Ovary (tissue), 9 donors: ENCODE results near the gene RNF144B. TPM values are rescaled to one million over a fixed set of nuclear protein-coding genes. Genes with fewer than 3 reads are reported as not detected.

Experiments used
- DNase-seq, 5 donors: peaks; one replicate each; pipeline ENCODE4 v3.0.0-alpha.2; 2019 to 2020
- H3K27ac ChIP-seq, 2 donors: fragments of 200-600 bp; one replicate each; pipeline versions ENCODE4 v1.5.1 to v1.8.0; 2019 to 2022
- H3K27me3 ChIP-seq: fragments of 200-600 bp; one replicate; pipeline ENCODE4 v1.8.0; 2022
- H3K36me3 ChIP-seq: fragments of 200-600 bp; sonication (generic); one replicate; pipeline ENCODE4 v1.5.1; 2019
- H3K4me1 ChIP-seq: one replicate; pipeline ENCODE4 v1.8.1; 2013; ENCODE audit warnings: mild to moderate bottlenecking, moderate library complexity; ENCODE audit not compliant: insufficient read depth
- H3K4me3 ChIP-seq: fragments of 200-600 bp; sonication (generic); one replicate; pipeline ENCODE4 v1.5.1; 2017
- H3K9me3 ChIP-seq, 2 donors: fragments of 200-600 bp in 1 of 2; sonication (generic) in 1 of 2; one replicate each; pipeline versions ENCODE4 v1.5.1 to v1.8.1; 2013 to 2019; ENCODE audit warnings: mild to moderate bottlenecking in 1 of 2, moderate library complexity in 1 of 2
- EP300 ChIP-seq: sonication (generic); formaldehyde crosslinking; IDR thresholded peaks from one replicate; pipeline ENCODE4 v1.6.1; 2017; ENCODE audit warnings: antibody characterized with exemption
- POLR2A ChIP-seq: fragments of 450-650 bp; IDR thresholded peaks from one replicate; pipeline ENCODE4 v1.6.1; 2017; ENCODE audit warnings: antibody characterized with exemption, mild to moderate bottlenecking, moderate library complexity
- WGBS, 3 donors: extraction: QIAGEN DNeasy Blood & Tissue Kit in 1 of 3; methylation state at CpG; one replicate each; pipeline versions ENCODE4 v1.1.5 to v1.1.7; 2013 to 2017; 5-methylcytosine and 5-hydroxymethylcytosine counted together
- intact Hi-C, 4 donors: fragments of 100-400 bp; cut with DNase I; formaldehyde crosslinking; loops; one replicate each; pipeline versions ENCODE4 v1.11.0 to v1.15.1; 2022 to 2023
- polyA plus RNA-seq, 2 donors: library from polyadenylated mRNA; stranded (reverse); fragments of 200-250 nt in 1 of 2; fragments of 350-450 nt in 1 of 2; fragmentation: Illumina TruSeq in 1 of 2; extraction: RNeasy Lipid Tissue Mini Kit (QIAGEN cat#74804) in 1 of 2; gene quantifications; one replicate each; pipeline ENCODE4 v1.2.3, GENCODE V29; 2013 to 2014
- total RNA-seq, 7 donors: library from RNA; depleted of rRNA in 2 of 7; stranded (reverse); fragments of >200 nt in 2 of 7; fragmentation: NEBNext Ultra II Directional in 3 of 7; extraction: Animal tissue kit (Norgen Biotek cat#: 25700) in 3 of 7; gene quantifications; one replicate each; pipeline versions ENCODE4 v1.1.0 to v1.2.4, GENCODE V29; 2016 to 2023
- TF ChIP-seq, protein P1 (sequence below), 3 donors: fragments of 450-650 bp in 2 of 3; fragments of 200-600 bp in 1 of 3; IDR thresholded peaks; one replicate each; pipeline versions ENCODE4 v1.5.1 to v1.8.0; 2016 to 2022; ENCODE audit warnings: antibody characterized with exemption in 3 of 3, mild to moderate bottlenecking in 1 of 3
- donor health status: DM: no; HTN: no; CAD: no; lungs with moderate emphysema.
- donor health status: DM: no; HTN: no; CAD: no.
- donor health status: Bipolar disorder and iron deficiency.
- donor health status: DM: yes; HTN: yes; CAD: no.
- donor health status: DM: no; HTN: no; CAD: no.
- donor health status: DM: yes; HTN: yes; CAD: no.

The RNF144B gene
- total and polyA plus RNA-seq, 9 donors, result 2.5 to 18.7 (median 4.0) TPM

- 54 to 76% (median 69%) methylated on average over 2 of the region's 2 CpGs for WGBS, 3 donors
- Histone ChIP-seq H3K27me3 (no peaks in the 10 kb centered on the region), H3K4me1 (no peaks in the 10 kb centered on the region), H3K4me3 (no peak overlapping the region), H3K27ac (no peak overlapping the region), H3K36me3 (no peaks in the 10 kb centered on the region), H3K9me3 (no peaks in the 10 kb centered on the region)
- no peak for TF ChIP-seq EP300
- TF ChIP-seq POLR2A, result no peak
- TF ChIP-seq, protein P1, sequence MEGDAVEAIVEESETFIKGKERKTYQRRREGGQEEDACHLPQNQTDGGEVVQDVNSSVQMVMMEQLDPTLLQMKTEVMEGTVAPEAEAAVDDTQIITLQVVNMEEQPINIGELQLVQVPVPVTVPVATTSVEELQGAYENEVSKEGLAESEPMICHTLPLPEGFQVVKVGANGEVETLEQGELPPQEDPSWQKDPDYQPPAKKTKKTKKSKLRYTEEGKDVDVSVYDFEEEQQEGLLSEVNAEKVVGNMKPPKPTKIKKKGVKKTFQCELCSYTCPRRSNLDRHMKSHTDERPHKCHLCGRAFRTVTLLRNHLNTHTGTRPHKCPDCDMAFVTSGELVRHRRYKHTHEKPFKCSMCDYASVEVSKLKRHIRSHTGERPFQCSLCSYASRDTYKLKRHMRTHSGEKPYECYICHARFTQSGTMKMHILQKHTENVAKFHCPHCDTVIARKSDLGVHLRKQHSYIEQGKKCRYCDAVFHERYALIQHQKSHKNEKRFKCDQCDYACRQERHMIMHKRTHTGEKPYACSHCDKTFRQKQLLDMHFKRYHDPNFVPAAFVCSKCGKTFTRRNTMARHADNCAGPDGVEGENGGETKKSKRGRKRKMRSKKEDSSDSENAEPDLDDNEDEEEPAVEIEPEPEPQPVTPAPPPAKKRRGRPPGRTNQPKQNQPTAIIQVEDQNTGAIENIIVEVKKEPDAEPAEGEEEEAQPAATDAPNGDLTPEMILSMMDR (IDR thresholded peaks at IDR 0.05), result no peak
- no peak for DNase-seq
- intact Hi-C loops, result no loop called here
Observed at GRCh38 chr6:18343741-18344140, 43.4 kb upstream of the RNF144B start.

DNA sequence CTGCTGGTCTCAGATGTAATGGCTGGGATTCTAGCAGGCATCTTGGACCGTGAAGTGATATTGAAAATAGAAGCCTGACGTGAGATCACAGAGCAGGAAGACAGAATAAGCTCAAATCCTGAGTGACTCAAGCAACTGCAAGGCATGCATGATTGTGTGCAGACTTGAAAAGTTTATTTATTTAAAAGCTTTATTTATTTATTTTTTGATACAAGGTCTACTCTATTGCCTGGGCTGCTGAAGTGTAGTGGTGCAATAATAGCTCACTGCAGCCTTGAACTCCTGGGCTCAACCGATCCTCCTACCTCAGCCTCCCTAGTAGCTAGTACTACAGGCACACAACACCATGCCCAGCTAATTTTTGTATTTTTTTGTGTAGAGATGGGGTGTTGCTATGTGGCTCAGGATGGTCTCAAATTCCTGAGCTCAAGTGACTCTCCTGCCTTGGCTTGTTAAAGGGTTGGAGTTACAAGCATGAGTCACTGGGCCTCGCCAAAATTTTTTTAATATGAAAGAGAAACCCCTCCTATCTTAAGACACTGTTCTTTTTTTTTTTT is 40.1 kb upstream of the RNF144B start:
- no peaks in the 10 kb centered on the region for H3K4me1 ChIP-seq
- DNase-seq, result no peak
- WGBS, 3 donors, result 79 to 91% (median 81%) methylated on average over 4 of the region's 4 CpGs
- intact Hi-C loops, result no loop called here
- TF ChIP-seq EP300, result no peak
- no peak for TF ChIP-seq POLR2A
- TF ChIP-seq, protein P1 (IDR thresholded peaks at IDR 0.05), result no peak
- no peaks in the 10 kb centered on the region for H3K36me3 ChIP-seq
- no peaks in the 10 kb centered on the region for H3K9me3 ChIP-seq
- H3K4me3 ChIP-seq, result no peak overlapping the region
- H3K27ac ChIP-seq, result no peak overlapping the region
- H3K27me3 ChIP-seq, result no peaks in the 10 kb centered on the region

DNA sequence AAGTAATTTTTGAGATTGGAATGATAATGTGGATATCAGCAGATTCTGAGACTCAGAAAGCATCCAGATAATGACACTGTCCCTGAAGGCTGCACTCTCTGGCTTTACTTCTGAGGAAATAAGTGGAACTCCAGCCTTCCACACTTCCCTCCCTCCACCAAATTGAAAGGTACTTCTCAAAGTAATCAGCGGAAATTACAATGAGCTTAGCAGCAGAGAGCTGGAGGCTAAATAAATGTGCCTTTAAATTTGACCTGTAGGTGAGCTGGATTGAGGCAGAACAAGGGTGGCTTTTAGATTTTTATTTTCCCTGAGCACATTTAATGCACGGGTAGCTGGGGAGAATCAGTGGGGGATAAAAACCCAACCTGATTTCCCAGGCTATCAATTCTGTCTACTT is 39.3 kb upstream of the RNF144B start:
- H3K4me1 ChIP-seq, result no peaks in the 10 kb centered on the region
- no peaks in the 10 kb centered on the region for H3K9me3 ChIP-seq
- DNase-seq, result no peak
- H3K27me3 ChIP-seq, result no peaks in the 10 kb centered on the region
- intact Hi-C loops, result no loop called here
- H3K27ac ChIP-seq, result no peak overlapping the region
- 40 to 71% (median 57%) methylated on average over 2 of the region's 2 CpGs for WGBS, 3 donors
- H3K36me3 ChIP-seq, result no peaks in the 10 kb centered on the region
- no peak overlapping the region for H3K4me3 ChIP-seq
- TF ChIP-seq, protein P1 (IDR thresholded peaks at IDR 0.05), result no peak
- TF ChIP-seq POLR2A, result no peak
- no peak for TF ChIP-seq EP300

GRCh38 chr6:18349386-18349785 is 37.8 kb upstream of the RNF144B start:
- H3K4me3 ChIP-seq, result no peak overlapping the region
- H3K9me3 ChIP-seq, result no peaks in the 10 kb centered on the region
- TF ChIP-seq POLR2A (no peak), EP300 (no peak)
- TF ChIP-seq, protein P1 (IDR thresholded peaks at IDR 0.05), result no peak
- H3K36me3 ChIP-seq, result no peaks in the 10 kb centered on the region
- DNase-seq, result no peak
- H3K27ac ChIP-seq, result no peak overlapping the region
- H3K4me1 ChIP-seq, result no peaks in the 10 kb centered on the region
- intact Hi-C loops, result no loop called here
- no peaks in the 10 kb centered on the region for H3K27me3 ChIP-seq
